HG02678 (cell line): ENCODE data around the gene NCOA1.

ENCODE experiments used
- ATAC-seq: cut with Tn5 transposase; IDR thresholded peaks from one replicate; pipeline ENCODE4 v1.9.1; 2021; ENCODE audit warnings: mild to moderate bottlenecking, moderate library complexity; ENCODE audit not compliant: unreplicated experiment

Gene NCOA1

DNA sequence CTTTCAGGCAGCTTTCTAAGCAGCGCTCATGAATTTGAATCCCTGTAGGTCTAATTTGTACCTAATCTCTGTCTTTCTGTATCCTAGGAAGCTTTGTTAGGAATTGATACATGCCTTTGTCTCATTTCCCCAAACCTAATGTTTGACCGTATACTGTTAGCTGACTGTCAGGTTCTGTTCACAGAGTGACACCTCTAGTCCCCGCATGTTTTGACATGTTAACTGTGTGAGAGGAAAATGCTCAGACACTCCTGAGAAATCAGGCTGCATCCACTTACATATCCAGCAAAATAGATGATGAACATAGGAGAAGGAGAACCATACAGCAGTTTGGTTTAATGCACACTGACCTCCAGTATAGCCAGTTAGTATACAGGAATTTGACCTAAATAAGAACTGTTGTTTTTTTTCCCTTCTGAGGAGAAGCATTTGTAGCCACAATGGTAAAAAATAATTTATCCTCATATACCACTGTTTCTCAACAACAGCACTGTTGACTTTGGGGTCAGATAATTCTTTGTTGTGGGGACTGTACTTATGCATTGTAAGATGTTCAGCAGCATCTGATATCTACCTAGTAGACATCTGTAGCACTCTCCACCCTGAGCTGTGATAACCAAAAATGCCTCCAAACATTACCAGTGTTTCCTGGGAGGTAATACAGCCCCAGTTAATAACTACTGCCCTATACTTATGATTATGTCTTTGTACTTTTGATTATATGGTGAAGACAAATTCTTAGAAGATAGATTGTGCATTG, 130.9 kb downstream of the NCOA1 start:
- no peak for ATAC-seq

DNA sequence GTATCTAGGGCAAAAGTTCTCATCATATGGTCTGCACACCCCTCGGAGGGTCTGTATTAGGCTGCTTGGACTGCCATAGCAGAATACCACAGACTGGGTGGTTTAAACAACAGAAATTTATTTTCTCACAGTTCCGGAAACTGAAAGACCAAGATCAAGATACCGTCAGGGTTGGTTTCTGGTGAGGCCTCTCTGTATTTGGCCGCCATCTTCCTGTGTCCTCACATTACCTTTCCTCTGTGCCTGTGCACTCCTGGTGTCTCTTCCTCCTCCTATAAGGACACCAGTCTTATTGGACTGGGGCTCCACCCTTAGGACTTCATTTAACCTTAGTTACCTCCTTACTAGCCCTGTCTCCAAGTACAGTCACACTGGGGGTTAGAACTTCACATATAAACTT, 132.5 kb downstream of the NCOA1 start:
- ATAC-seq: no peak

DNA sequence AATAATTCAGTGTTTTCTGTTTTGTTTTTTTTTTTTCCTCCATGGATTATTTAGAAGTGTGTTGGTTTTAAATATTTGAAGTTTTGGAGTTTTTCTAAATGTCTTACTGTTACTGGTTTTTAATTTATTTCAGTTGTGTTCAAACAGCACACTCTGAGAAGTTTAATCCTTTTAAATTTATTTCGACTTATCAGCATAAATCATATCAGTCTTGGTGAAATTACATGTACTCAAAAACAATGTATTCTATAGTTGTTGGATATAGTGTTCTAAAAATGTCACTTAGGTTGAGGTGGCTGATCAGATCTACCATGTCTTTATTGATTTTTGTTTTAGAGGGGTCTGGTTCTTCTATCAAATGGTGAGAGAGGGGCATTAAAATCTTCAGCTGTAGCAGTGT, 134.7 kb downstream of the NCOA1 start:
- no peak for ATAC-seq

DNA sequence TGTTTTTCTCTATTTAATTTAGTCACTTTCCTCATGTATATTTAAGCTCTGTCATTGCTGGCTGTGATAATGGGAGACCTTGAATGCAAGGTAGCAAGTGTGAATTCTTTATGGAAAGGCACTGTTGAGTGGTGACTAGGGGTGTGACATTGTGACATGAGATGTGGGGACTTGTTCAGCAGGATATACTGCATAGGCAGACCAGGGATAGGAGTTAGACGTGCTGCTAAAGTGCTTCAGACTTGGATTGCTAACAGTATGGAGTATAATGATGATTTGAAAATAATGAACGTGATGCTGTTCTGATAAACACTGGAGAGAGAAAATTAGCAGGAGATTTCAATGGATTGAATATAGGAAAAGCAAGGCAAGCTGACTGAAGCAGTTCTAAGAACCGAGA, 135.1 kb downstream of the NCOA1 start:
- ATAC-seq: no peak

DNA sequence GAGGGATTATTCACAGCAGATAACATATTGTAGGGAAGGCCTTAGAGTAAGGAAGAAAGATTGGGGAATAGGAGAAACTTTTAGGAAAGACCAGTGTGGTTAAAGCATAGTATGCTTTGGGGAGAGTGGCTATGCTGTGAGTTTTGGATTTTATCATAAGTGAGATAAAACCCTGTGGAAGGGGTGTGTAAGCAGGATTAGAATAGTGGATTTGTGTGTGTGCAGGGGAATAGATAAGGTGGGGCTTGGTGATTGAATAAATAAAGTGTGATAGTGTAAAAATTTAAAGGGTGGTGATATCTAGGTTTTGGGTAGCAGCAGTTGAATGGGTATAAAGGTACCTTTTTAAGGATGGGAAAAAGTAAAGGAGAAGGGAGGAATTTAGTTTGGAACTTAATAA, 137.7 kb downstream of the NCOA1 start:
- no peak for ATAC-seq

DNA sequence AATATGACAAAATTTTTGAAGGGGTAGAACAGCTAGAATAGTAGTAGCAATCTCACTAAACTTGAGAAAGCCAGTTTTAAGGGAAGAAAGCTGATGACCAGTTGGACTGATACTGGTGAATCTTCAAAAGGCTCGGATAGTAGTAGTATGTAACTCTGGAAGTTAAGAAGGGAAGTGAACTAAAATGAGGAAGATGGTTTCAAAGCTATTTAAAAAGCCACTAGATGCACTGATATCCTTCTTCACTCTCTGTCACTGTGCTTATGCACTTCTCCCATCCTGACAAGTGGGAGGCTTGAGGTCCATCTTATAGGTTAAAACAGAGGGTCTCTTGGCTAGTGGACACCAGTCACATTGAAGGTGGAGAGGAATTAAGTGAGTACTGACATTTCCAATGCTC, 141.1 kb downstream of the NCOA1 start:
- ATAC-seq: no peak

DNA sequence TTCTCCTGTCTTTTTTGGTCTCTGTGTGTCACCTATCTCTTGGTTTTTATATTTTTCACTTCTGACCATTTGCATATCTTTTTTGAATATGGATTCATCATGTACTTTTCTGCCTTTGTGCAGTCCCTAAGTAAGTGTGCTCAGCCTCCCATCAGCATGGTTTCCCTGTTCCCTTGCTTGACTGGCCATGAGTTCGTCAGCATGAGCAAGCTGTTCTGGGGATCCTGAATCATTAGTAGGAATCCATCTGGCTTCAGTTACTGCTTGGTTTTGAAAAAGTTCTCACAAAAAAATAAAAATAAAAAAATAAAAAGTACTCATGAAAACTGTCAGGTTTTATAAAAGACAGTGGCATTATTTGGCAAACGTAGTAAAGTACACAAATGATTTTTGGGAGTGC, 144.1 kb downstream of the NCOA1 start:
- ATAC-seq: no peak

DNA sequence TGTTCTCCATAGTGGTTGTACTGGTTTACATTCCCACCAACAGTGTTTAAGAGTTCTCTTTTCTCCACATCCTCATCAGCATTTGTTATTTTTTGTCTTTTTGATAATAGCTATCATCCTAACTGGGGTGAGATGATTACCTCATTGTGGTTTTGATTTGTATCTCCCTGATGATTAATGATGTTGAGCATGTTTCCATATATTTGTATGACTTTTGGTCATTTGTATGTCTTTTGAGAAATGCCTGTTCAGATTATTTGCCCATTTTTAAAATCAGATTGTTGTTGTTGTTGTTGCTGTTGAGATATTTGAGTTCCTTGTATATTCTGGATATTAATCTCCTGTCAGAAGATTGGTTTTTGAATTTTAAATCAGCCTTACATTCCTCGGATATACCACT, 147.5 kb downstream of the NCOA1 start:
- ATAC-seq: no peak

DNA sequence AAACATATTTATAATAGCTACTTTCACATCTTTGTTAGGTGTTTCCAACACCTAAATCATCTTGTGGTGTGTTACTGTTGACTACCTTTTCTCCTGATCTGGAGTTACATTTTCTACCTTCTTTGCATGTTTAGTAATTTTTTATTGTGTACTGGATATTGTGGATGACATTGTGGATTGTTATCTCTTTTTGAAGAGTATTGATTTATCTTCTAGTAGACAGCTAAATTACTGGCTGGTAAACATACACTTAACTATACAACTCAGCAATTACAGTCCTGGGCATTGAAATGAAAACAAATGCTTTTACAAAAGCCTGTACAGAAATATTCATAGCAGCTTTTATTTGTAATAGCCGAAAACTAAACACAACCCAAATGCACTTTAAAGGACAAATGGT, 151.3 kb downstream of the NCOA1 start:
- ATAC-seq: no peak

DNA sequence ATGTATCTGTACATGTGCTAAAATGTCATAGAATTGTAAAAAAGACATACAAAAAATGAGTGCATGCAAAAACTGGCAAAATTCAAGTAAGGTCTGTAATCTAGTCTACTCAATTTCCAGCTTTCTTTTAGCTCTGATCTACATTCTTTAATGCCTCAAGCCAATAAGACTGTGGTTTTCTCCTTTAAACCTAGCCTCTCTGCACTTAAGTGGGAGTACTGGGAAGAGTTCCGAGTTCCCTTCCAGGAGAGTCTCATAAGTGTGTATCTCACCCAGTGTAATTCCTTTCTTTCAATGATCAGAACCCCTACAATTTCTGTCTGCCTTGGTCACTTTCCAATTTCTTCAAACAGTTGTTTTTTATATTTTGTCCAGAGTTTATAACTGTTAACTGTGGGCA, 152.0 kb downstream of the NCOA1 start:
- no peak for ATAC-seq

DNA sequence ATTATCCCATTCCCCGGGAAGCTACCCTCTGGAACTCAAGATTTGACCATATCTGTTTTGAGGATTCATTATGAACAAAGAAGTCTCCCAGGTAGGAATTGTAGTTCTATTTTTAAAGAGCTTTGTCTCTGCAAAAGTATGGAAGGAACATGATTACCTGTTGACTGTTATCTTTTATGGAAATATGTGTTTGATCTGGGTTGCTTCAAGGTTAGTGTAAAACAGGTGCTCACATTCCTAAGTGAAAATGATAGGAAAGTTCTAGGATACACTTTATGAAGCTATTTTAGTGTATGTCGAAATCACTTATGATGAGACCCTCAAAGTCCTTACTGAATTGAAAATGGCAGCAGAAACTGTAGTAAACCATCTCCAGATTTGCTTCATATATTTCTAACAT, 153.0 kb downstream of the NCOA1 start:
- no peak for ATAC-seq

DNA sequence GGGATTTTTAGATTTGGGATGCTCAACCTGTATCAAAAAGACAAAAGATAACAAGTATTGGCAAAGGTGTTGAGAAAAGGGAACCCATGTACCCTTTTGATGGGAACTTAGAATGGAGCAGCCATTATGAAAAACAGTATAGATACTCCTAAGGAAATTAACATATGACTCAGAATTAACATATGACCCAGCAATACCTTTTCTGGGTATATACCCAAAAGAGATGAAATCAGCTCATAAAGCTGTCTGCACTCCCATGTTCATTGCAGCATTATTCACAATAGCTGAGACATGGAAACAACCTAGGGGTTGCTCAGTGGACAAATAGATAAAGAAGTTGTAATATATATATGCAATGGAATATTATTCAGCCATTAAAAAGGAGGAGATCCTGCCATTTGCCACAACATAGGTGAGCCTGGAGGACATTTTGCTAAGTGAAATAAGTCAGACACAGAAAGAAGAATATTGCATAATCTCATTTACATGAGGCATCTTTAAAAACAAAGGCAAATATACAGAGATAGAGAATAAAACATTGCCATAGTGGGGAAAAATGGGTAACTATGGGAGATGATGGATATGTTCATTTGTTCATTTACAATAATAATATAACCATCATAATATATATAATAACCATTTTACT, 160.1 kb downstream of the NCOA1 start:
- no peak for ATAC-seq

DNA sequence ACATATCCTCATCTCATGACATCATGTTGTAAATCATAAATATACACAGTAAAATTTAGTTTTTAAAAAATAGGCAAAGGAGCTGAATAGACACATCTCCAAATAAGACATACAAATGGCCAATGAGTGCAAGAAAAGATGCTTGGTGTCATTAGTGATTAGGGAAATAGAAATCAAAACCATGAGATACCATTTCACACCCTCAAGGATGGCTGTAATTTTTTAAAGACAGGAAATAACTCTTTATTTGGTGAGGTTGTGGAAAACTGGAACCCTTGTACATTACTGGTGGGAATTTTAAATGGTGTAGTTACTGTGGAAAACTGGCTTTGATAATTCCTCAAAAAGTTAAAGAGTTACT, 160.6 kb downstream of the NCOA1 start:
- no peak for ATAC-seq

DNA sequence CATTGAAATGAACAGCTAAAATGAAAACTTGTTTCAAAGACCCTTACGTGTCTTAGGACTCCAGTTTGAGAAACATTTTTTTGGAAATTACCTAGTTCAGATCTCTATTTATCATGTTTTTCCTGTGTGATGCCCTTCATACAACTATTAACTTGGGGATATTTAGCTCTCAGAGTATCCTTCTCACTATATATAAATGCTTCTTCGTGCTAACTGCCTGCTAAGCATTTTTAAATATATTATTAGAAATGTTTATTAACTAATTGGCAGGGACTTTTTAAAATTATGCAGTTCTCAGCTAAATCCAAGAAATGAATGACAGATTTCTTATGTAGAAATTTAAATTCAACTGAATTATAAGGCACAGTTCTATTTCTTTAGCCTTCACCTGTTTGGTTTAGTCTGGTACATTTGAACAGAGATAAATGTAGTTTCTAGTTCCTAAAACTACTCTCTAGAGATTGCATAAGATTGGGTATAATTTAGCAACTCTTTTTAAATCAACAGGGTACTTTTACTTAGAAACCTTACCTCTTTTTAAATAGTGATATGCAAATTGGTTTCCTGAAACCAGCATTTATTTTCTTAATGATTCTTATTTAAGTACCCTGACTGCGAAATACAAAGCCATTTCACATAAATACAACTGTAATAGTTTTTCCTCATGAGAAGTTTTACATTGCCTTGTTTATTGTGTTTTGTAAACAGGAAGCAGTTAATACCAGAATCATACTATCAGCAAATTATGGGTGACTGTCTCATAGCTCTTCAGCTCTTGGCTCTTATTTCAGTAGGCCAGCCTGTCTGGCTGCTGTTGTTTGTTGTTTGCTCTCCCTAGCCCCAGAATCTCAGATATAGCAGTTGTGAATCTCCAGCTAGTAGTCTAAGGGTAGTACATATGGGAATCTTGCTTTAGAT, 161.5 kb downstream of the NCOA1 start:
- no peak for ATAC-seq

DNA sequence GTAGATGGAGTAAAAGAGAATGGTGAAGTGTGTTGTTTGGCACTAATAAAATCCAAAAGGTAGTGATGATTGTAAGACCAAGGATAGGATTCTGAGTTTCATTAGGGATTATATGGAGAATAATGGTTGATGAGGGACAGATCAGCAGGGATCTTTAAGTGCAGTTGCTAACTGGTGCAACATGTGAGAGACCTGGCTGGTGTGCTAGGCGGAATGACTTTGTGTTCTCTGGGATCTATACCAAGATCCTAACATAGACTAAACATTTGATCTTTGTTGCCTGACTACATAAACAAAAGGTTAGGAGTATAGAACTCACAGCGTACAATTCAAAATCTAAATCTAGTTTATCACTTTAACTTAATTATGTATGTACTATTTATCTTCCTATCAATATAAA, 166.8 kb downstream of the NCOA1 start:
- ATAC-seq: no peak

DNA sequence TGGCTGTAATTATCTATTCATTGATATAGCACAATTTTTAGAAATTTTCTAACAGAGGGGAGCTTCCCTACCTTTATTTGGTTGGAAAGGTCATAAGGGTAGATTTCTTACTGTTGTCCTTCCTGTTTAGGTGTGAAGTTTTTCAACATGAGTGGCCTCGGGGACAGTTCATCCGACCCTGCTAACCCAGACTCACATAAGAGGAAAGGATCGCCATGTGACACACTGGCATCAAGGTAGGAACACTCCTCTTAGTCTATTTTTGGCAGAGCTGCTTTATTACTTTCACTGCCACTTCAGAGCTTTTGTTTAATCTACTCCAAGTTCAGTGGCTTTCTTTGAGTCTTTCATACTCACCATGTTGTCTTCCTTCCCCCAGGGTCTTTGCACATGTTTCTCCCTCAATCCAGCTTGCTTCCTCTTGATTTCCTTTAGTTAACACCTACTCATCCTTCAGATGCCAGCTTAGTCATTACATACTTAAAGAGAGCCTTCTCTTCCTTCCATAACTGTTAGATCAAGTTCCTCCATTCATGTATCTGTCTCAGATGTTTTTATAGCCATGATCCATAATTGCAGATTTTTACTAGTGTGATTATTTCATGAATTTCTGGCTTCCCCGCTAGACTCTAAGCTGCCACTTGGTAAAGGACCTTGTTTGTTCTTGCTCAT, 167.6 kb downstream of the NCOA1 start:
- ATAC-seq: no peak

DNA sequence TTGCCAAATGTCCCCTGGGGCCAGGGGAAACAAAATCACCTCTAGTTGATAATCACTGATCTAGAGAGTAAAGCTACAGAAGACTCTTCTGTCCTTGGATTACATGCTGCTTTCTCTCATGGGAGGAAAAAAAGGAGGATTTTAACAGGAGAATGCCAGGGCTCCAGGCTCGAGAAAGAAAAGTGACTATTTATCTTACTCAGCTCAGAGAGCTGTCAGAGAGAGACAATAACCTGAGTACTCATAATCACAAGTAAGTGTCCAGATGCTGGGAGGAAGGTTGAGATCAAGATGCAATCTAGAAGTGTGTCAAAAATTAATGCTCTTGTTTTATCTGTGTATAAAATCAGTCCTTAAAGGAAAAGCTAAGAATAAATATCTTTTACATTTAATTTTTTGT, 168.8 kb downstream of the NCOA1 start:
- ATAC-seq: no peak

DNA sequence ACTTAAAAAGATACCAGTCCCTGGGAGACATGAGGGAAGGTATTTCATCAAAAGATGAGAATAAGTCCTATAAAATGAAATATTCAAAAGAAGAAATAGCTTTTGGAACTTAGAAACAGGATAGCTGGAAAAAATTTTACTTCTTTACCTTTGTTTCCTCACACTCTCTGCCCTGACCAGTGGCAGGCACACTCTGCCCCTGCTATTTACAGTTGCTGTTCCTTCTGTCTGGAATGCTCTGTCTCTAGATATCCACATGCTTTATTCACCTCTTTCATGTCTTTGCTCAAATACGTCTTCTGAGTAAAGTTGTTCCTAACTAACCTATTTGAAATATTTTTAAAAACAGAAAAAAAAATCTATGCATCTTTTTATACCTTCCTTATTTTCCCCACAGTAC, 176.5 kb downstream of the NCOA1 start:
- ATAC-seq: no peak

DNA sequence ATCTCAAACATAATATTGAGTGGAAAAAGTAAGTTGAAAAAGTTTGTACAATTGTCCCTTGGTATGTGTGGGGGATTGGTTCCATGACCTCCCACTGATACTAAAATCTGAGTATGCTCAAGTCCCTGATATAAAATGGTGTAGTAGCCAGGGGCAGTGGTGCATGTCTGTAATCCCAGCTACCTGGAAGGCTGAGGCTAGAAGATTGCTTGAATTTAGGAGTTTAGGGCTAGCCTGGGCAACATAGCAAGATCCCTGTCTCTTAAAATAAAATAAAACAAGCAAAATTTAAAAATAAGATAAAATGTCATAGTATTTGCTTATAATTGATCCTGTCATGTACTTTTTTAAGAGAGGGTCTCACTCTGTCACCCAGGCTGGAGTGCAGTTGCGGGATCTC, 180.2 kb downstream of the NCOA1 start:
- ATAC-seq: no peak

DNA sequence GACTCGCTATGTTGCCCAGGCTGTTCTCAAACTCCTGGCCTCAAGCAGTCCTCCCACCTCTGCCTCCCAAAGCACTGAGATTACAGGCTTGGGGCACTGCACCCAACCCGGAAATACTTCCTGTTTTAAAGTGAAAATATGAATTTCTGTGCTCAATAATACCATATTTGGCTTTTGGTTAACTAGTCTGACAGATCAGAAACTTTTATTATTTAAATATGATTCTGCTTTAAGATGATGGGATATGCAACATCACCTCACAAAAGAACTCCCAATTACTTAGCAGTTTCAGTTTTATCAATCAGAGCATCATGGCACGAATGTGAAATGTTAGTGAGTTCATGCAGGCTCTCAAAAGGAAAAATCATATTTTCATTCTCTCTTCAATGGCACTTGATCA, 181.5 kb downstream of the NCOA1 start:
- ATAC-seq: no peak

DNA sequence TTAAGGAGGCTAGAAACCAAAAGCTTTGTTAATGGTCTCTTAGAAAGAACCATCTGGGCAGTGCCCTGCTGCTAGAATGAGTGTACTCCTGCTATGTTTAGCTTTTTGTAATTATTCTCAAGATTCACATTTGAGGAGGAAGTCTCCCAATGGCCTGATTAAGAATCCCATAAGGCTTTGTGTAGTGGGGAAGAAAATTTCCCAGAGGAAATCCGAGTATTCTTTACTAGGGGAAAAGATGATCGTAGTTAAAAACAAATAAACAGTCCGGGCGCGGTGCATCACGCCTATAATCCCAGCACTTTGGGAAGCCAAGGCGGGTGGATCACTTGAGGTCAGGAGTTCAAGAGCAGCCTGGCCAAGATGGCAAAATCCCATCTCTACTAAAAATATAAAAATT, 184.3 kb downstream of the NCOA1 start:
- no peak for ATAC-seq
